Ishikawa (cell line): ENCODE measurements around the gene MCOLN2.

Experiments used
- CEBPB ChIP-seq: IDR thresholded peaks from 2 replicates; pipeline ENCODE4 v1.6.1; 2012
- EGR1 ChIP-seq: IDR thresholded peaks from 2 replicates; pipeline ENCODE4 v1.6.1; 2012
- EP300 ChIP-seq: IDR thresholded peaks from 2 replicates; pipeline ENCODE4 v1.6.1; 2012; ENCODE audit warnings: borderline replicate concordance
- NFIC ChIP-seq: IDR thresholded peaks from 2 replicates; pipeline ENCODE4 v1.6.1; 2012
- RAD21 ChIP-seq: IDR thresholded peaks from 2 replicates; pipeline ENCODE4 v1.6.1; 2012; ENCODE audit warnings: low read depth
- TAF1 ChIP-seq: IDR thresholded peaks from 2 replicates; pipeline ENCODE4 v1.6.1; 2012; ENCODE audit warnings: low read depth, mild to moderate bottlenecking
- TCF12 ChIP-seq: IDR thresholded peaks from 2 replicates; pipeline ENCODE4 v1.6.1; 2012; ENCODE audit warnings: low read depth
- YY1 ChIP-seq: IDR thresholded peaks from 2 replicates; pipeline ENCODE4 v1.6.1; 2012; ENCODE audit warnings: low read depth
- ZBTB7A ChIP-seq: IDR thresholded peaks from 2 replicates; pipeline ENCODE4 v1.6.1; 2012; ENCODE audit warnings: low read depth
- TF ChIP-seq, protein P1 (sequence below): IDR thresholded peaks from 2 replicates; pipeline ENCODE4 v1.6.1; 2012; ENCODE audit warnings: low read depth, mild to moderate bottlenecking
- TF ChIP-seq, protein P2 (sequence below): IDR thresholded peaks from 2 replicates; pipeline ENCODE4 v1.6.1; 2012
- TF ChIP-seq, protein P3 (sequence below): IDR thresholded peaks from 2 replicates; pipeline ENCODE4 v1.6.1; 2012

DNA sequence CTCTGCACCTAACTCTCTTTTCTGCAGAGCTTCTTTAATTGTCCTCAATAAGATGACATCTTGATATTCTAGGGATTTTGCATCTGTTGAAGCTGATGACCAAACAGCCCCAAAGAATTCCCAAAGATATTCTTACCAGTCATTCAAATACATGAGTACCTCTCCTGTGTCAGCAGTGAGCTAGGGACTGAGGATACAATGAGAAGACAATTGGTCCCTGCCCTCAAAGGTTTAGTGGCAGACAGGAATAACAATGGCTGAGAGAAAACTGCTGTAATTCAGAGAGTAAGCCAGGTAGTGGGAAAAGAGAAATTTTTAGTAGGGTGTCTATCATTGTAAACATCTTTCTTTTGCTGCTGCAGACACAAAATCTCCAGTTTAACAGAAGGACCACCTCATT lies 45.5 kb upstream of the MCOLN2 start:
- TF ChIP-seq, protein P1, sequence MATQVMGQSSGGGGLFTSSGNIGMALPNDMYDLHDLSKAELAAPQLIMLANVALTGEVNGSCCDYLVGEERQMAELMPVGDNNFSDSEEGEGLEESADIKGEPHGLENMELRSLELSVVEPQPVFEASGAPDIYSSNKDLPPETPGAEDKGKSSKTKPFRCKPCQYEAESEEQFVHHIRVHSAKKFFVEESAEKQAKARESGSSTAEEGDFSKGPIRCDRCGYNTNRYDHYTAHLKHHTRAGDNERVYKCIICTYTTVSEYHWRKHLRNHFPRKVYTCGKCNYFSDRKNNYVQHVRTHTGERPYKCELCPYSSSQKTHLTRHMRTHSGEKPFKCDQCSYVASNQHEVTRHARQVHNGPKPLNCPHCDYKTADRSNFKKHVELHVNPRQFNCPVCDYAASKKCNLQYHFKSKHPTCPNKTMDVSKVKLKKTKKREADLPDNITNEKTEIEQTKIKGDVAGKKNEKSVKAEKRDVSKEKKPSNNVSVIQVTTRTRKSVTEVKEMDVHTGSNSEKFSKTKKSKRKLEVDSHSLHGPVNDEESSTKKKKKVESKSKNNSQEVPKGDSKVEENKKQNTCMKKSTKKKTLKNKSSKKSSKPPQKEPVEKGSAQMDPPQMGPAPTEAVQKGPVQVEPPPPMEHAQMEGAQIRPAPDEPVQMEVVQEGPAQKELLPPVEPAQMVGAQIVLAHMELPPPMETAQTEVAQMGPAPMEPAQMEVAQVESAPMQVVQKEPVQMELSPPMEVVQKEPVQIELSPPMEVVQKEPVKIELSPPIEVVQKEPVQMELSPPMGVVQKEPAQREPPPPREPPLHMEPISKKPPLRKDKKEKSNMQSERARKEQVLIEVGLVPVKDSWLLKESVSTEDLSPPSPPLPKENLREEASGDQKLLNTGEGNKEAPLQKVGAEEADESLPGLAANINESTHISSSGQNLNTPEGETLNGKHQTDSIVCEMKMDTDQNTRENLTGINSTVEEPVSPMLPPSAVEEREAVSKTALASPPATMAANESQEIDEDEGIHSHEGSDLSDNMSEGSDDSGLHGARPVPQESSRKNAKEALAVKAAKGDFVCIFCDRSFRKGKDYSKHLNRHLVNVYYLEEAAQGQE, result no peak
- TF ChIP-seq CEBPB, result no peak
- no peak for TF ChIP-seq TCF12
- no peak for TF ChIP-seq EP300
- TF ChIP-seq YY1, result no peak
- TF ChIP-seq RAD21, result no peak
- TF ChIP-seq NFIC, result no peak
- TF ChIP-seq TAF1, result no peak
- no peak for TF ChIP-seq ZBTB7A
- TF ChIP-seq, protein P2, sequence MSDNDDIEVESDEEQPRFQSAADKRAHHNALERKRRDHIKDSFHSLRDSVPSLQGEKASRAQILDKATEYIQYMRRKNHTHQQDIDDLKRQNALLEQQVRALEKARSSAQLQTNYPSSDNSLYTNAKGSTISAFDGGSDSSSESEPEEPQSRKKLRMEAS, result no peak
- no peak for TF ChIP-seq EGR1
- TF ChIP-seq, protein P3, sequence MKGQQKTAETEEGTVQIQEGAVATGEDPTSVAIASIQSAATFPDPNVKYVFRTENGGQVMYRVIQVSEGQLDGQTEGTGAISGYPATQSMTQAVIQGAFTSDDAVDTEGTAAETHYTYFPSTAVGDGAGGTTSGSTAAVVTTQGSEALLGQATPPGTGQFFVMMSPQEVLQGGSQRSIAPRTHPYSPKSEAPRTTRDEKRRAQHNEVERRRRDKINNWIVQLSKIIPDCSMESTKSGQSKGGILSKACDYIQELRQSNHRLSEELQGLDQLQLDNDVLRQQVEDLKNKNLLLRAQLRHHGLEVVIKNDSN, result no peak
